ENCODE data around the gene IGFN1. TPM values are rescaled to one million over a fixed set of nuclear protein-coding genes. Genes with fewer than 3 reads are reported as not detected.

The IGFN1 gene
- total and polyA plus RNA-seq, 2 experiments from 2014 or later, result not detected

GRCh38 chr1:201172326-201172725 is 18.3 kb upstream of the IGFN1 start (continued):
- TF ChIP-seq ZNF462 (CRISPR knock-in tag; IDR thresholded peaks at IDR 0.05), result no peak
- TF ChIP-seq ETS1 (IDR thresholded peaks at IDR 0.05), result no peak
- TF ChIP-seq CTCF (conservative IDR thresholded peaks at IDR 0.05; ENCODE audit: low read depth in 2 of 2), result no peak
- no peak for TF ChIP-seq POLR2AphosphoS5 (IDR thresholded peaks at IDR 0.05; ENCODE audit: low read depth)

GRCh38 chr1:201172999-201173610 is 17.5 kb upstream of the IGFN1 start:
- Histone ChIP-seq H3F3A (replicated peaks; ENCODE audit: low read depth) (0 out of 2 replicates have a peak, but pooled peaks cover 5% of the 10 kb centered on the region), H4K20me1 (replicated peaks; ENCODE audit: insufficient read depth) (no peaks in the 10 kb centered on the region), H3K4me3 (no peak overlapping the region), H2AFZ (0 out of 2 replicates have a peak overlapping the region, but pooled peaks have one; percentile 52), H3K4me1 (ENCODE audit: insufficient read depth) (peaks cover 22% of the 10 kb centered on the region), H3K27me3 (ENCODE audit: insufficient read depth) (peaks cover 9% of the 10 kb centered on the region; the same call in 1 of the 2 replicates), H3K27ac (ENCODE audit: low read depth) (no peak overlapping the region), H3K79me2 (replicated peaks; ENCODE audit: insufficient read depth) (no peaks in the 10 kb centered on the region), H3K4me2 (no peak overlapping the region), H3K36me3 (ENCODE audit: insufficient read depth) (no peaks in the 10 kb centered on the region), H3K9me2 (ENCODE audit: insufficient read depth) (no peaks in the 10 kb centered on the region)
- ATAC-seq (no peak), DNase-seq (ENCODE audit: low spot score) (no peak)
- Mint-ChIP-seq H3K4me1 (peaks cover 24% of the 10 kb centered on the region), H3K27me3 (ENCODE audit: insufficient read depth, low read depth, poor library complexity) (peaks cover 2% of the 10 kb centered on the region), H3K36me3 (ENCODE audit: low read depth) (no peaks in the 10 kb centered on the region), H3K4me3 (no peak overlapping the region), H3K27ac (no peak overlapping the region), H3K9me3 (no peaks in the 10 kb centered on the region)
- TF ChIP-seq EZH2 (IDR thresholded peaks at IDR 0.05; ENCODE audit: low read depth, unreplicated experiment) (no peak), CREB1 (CRISPR knock-in tag; IDR thresholded peaks at IDR 0.05; ENCODE audit: low read depth) (no peak), STAT1 (IDR thresholded peaks at IDR 0.05; ENCODE audit: unreplicated experiment) (no peak), NANOG (IDR thresholded peaks at IDR 0.05; ENCODE audit: borderline replicate concordance) (no peak), JUNB (IDR thresholded peaks at IDR 0.05; ENCODE audit: unreplicated experiment) (no peak), CTCF (conservative IDR thresholded peaks at IDR 0.05; ENCODE audit: low read depth in 2 of 2) (no peak), POLR2AphosphoS5 (IDR thresholded peaks at IDR 0.05; ENCODE audit: low read depth) (no peak), ZNF114 (CRISPR knock-in tag; IDR thresholded peaks at IDR 0.05) (no peak), EZH2phosphoT487 (IDR thresholded peaks at IDR 0.05; ENCODE audit: unreplicated experiment) (no peak)
